Measurements from ENCODE around the gene C20orf204.

C20orf204 gene

DNA sequence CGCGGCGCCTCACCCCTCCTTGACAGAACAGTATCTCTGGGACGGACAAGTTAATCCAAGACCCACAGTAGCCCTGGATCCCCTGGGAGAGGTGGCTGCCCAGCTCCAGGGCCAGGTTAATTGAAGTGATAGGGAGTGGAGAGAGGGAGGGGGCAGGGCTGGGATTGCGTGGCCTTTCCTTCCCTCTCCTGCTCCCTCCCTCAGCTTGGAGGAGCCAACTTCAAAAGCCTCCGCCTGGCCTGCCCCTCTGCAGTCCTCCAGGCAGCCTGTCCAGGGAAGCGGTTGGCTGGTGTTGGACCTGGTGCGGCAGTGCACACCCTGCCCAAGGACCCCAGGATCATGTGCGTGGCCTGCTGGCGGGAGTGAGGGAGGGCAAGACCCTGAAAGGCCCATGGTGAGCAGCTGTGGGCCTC, at the start of gene C20orf204:
Gene C20orf204 (plus strand): TSS at position 250 of the 413 bp plus-strand sequence. CDS start 142 bp downstream, at position 392.
- TF ChIP-seq RAD21 (IDR thresholded peaks at IDR 0.05; ENCODE audit: low read depth): no peak
- no peak for TF ChIP-seq TEAD4 (IDR thresholded peaks at IDR 0.05)
- no peak for TF ChIP-seq FOXM1 (IDR thresholded peaks at IDR 0.05; ENCODE audit: borderline replicate concordance, low read depth)
- TF ChIP-seq CREB1 (IDR thresholded peaks at IDR 0.05; ENCODE audit: low read depth): no peak

GRCh38 chr20:64000906-64001305, 35.1 kb upstream of the C20orf204 start:
- no peak for TF ChIP-seq EP300 (IDR thresholded peaks at IDR 0.05; ENCODE audit: borderline replicate concordance)
- TF ChIP-seq NFIC (IDR thresholded peaks at IDR 0.05): no peak
- no peak for TF ChIP-seq TAF1 (IDR thresholded peaks at IDR 0.05; ENCODE audit: low read depth)
- TF ChIP-seq MAX (IDR thresholded peaks at IDR 0.05): no peak
- TF ChIP-seq, protein P1, sequence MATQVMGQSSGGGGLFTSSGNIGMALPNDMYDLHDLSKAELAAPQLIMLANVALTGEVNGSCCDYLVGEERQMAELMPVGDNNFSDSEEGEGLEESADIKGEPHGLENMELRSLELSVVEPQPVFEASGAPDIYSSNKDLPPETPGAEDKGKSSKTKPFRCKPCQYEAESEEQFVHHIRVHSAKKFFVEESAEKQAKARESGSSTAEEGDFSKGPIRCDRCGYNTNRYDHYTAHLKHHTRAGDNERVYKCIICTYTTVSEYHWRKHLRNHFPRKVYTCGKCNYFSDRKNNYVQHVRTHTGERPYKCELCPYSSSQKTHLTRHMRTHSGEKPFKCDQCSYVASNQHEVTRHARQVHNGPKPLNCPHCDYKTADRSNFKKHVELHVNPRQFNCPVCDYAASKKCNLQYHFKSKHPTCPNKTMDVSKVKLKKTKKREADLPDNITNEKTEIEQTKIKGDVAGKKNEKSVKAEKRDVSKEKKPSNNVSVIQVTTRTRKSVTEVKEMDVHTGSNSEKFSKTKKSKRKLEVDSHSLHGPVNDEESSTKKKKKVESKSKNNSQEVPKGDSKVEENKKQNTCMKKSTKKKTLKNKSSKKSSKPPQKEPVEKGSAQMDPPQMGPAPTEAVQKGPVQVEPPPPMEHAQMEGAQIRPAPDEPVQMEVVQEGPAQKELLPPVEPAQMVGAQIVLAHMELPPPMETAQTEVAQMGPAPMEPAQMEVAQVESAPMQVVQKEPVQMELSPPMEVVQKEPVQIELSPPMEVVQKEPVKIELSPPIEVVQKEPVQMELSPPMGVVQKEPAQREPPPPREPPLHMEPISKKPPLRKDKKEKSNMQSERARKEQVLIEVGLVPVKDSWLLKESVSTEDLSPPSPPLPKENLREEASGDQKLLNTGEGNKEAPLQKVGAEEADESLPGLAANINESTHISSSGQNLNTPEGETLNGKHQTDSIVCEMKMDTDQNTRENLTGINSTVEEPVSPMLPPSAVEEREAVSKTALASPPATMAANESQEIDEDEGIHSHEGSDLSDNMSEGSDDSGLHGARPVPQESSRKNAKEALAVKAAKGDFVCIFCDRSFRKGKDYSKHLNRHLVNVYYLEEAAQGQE (IDR thresholded peaks at IDR 0.05; ENCODE audit: low read depth): no peak
- no peak for TF ChIP-seq RAD21 (IDR thresholded peaks at IDR 0.05; ENCODE audit: low read depth)
- no peak for TF ChIP-seq YY1 (IDR thresholded peaks at IDR 0.05; ENCODE audit: low read depth)
- no peak for TF ChIP-seq TEAD4 (IDR thresholded peaks at IDR 0.05)
- TF ChIP-seq TCF12 (IDR thresholded peaks at IDR 0.05; ENCODE audit: low read depth): no peak
- TF ChIP-seq FOXM1 (IDR thresholded peaks at IDR 0.05; ENCODE audit: borderline replicate concordance, low read depth): no peak
- TF ChIP-seq CEBPB (IDR thresholded peaks at IDR 0.05): no peak
- TF ChIP-seq ZBTB7A (IDR thresholded peaks at IDR 0.05; ENCODE audit: low read depth): no peak
- no peak for TF ChIP-seq CREB1 (IDR thresholded peaks at IDR 0.05; ENCODE audit: low read depth)
- TF ChIP-seq, protein P2, sequence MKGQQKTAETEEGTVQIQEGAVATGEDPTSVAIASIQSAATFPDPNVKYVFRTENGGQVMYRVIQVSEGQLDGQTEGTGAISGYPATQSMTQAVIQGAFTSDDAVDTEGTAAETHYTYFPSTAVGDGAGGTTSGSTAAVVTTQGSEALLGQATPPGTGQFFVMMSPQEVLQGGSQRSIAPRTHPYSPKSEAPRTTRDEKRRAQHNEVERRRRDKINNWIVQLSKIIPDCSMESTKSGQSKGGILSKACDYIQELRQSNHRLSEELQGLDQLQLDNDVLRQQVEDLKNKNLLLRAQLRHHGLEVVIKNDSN (IDR thresholded peaks at IDR 0.05): no peak
- no peak for TF ChIP-seq EGR1 (IDR thresholded peaks at IDR 0.05)

GRCh38 chr20:64001607-64002011, 34.4 kb upstream of the C20orf204 start:
- TF ChIP-seq ZBTB7A (IDR thresholded peaks at IDR 0.05; ENCODE audit: low read depth) (no peak), CREB1 (IDR thresholded peaks at IDR 0.05; ENCODE audit: low read depth) (no peak), TCF12 (IDR thresholded peaks at IDR 0.05; ENCODE audit: low read depth) (no peak), EP300 (IDR thresholded peaks at IDR 0.05; ENCODE audit: borderline replicate concordance) (no peak), FOXM1 (IDR thresholded peaks at IDR 0.05; ENCODE audit: borderline replicate concordance, low read depth) (no peak), TAF1 (IDR thresholded peaks at IDR 0.05; ENCODE audit: low read depth) (no peak), YY1 (IDR thresholded peaks at IDR 0.05; ENCODE audit: low read depth) (no peak), MAX (IDR thresholded peaks at IDR 0.05) (no peak), RAD21 (IDR thresholded peaks at IDR 0.05; ENCODE audit: low read depth) (no peak), CEBPB (IDR thresholded peaks at IDR 0.05) (no peak), NFIC (IDR thresholded peaks at IDR 0.05) (no peak), TEAD4 (IDR thresholded peaks at IDR 0.05) (no peak), EGR1 (IDR thresholded peaks at IDR 0.05) (no peak)
- TF ChIP-seq, protein P2 (IDR thresholded peaks at IDR 0.05): no peak
- TF ChIP-seq, protein P1 (IDR thresholded peaks at IDR 0.05; ENCODE audit: low read depth): no peak

DNA sequence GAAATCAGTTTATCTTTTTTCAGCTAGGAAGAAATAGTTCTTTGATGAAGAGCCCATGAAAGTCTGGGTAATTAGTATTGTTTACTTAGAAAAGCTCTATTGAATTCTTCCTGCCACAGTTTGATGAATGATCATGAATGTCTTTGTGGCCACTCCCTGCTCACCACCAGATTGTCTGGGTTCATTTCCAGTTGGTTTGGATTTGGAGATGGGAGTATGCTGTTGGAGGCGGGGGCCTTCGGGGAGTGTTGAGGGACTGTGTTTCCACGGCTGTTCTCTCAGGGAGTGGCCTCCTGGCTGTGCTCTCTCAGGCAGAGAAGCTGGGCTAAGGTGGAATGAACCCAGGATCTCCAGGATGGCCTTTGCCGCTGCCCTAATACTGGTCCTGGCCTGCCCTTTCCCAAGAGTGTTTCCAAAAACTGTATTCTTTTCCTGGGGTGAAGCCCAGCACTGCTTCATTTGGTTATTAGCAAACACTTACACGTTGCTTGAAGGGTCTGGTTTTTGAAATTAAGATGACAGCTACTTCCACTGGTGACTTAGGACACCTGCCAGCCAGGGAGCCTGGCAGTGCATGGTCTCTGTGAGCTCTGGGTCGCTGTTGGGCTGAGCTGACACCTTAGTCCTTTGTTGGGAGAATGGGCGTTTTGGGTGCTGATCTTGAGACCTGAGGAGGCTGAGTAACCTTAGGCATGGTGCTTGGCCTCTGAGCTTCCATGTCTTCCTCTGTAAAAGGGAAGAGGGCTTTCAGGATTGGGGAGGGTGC, 31.8 kb upstream of the C20orf204 start:
- TF ChIP-seq FOXM1 (IDR thresholded peaks at IDR 0.05; ENCODE audit: borderline replicate concordance, low read depth) (no peak), TEAD4 (IDR thresholded peaks at IDR 0.05) (no peak), YY1 (IDR thresholded peaks at IDR 0.05; ENCODE audit: low read depth) (no peak), TAF1 (IDR thresholded peaks at IDR 0.05; ENCODE audit: low read depth) (no peak), EGR1 (IDR thresholded peaks at IDR 0.05) (no peak), CEBPB (IDR thresholded peaks at IDR 0.05) (no peak), NFIC (IDR thresholded peaks at IDR 0.05) (no peak), TCF12 (IDR thresholded peaks at IDR 0.05; ENCODE audit: low read depth) (no peak), RAD21 (IDR thresholded peaks at IDR 0.05; ENCODE audit: low read depth) (no peak), MAX (IDR thresholded peaks at IDR 0.05) (no peak), EP300 (IDR thresholded peaks at IDR 0.05; ENCODE audit: borderline replicate concordance) (no peak), ZBTB7A (IDR thresholded peaks at IDR 0.05; ENCODE audit: low read depth) (no peak), CREB1 (IDR thresholded peaks at IDR 0.05; ENCODE audit: low read depth) (no peak)
- TF ChIP-seq, protein P1 (IDR thresholded peaks at IDR 0.05; ENCODE audit: low read depth): no peak
- TF ChIP-seq, protein P2 (IDR thresholded peaks at IDR 0.05): no peak
